GM18499 (cell line): ENCODE data around the gene HOXB7.

Experiments used
- ATAC-seq: cut with Tn5 transposase; IDR thresholded peaks from one replicate; pipeline ENCODE4 v1.9.1; 2021; ENCODE audit warnings: moderate number of reproducible peaks; ENCODE audit not compliant: insufficient read depth, unreplicated experiment

Gene HOXB7

GRCh38 chr17:48624544-48625494, 14.0 kb upstream of the HOXB7 start:
- no peak for ATAC-seq

GRCh38 chr17:48624118-48624517, 13.3 kb upstream of the HOXB7 start:
- no peak for ATAC-seq

DNA sequence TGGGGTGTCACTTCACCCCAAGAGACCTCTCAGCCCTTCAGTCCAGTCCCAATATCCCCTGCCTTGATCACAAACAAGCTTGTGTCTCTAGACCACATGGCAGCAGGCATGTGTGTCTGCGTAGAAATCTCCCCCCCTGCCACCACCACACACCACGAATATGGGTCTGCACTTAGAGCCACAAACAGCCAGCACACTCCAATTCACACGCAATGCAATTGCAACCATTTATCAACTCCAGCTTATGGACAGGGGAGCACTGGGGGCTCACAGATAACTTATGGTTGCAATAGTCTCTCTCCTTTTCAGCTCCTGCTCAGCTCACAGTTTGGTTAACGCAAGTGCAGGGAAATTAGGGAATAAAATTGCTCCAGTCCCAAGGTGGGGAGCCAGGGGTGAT, 12.8 kb upstream of the HOXB7 start:
- no peak for ATAC-seq

- no peak for ATAC-seq
Observed at GRCh38 chr17:48622857-48623256, 12.0 kb upstream of the HOXB7 start.

DNA sequence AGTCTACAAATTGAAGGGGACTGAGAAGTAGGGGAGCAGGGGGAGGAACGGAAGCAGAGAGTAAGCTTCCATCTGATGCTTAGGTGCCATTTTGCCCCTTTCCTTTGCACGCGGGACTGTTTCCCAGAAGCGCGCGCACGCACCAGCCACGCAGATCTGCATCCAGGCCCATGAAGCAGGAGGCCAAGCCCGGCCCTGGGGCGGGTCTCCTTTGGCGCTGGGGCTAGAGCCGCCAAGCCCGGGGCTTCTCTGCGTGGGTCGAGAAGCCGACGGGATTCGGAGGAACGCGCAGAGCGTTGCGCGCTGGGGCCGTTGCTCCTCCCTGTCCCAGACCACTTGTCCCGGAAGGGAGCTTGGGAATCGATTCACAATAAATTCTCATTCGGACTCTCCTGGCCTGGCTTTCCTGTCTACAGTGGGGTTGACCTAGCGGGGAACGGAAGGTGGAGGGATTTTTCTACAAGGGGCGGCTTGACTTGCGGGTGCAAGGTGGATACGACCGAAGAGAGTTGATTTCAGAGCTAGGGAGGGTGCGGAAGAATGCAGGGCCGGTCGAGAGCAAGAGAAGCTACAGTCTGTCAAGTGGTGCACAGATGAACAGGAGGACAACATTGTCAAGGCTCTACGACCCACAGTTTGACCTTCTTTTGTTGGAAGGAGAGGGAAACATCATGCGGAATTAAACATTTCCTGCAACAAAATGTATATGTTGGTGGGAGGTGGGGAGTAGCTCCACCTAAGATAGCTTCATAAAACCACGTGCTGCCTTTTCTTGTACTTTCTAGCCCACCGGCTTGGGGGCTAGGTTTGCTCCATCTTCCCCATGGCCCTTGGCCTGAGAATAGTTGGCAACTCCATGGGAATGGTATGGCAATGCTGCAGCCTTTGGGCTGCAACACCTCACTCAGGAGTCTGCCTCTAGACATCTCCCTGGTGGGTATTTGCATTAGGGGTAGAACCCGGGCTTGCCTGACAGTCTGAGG, 10.9 kb upstream of the HOXB7 start:
- no peak for ATAC-seq

DNA sequence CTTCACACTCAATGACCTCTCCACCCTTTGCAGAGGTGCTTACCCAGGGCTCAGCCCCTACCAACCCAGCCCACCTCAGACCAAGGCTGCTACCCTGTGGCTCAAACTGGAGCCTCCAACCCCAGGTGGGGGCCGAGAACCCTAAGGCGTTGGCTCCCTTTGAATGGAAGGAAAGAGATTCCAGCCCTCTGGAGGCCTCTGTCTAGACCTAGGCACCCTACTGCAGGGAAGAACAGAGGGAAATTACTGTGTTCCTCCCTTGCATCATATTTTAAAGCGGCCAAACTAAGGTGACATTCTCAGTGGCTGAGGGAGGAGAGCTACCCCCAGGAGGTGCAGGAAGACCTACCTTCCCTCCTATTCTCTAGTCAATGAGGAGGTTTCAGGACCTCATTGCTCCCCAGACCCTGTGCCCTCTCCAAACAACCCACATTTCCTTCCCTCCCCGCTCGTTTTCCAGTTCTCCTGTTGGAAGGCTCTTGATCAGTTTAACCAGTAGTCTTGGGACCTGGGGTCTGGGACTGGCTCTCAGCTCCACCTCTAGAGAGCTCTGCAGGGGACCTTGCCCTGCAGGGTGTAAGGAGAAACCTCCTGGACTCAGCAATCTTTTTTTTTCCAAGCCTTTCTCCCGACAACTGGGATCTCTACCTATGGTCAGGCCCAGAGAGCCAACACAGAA, 9.8 kb upstream of the HOXB7 start:
- no peak for ATAC-seq

GRCh38 chr17:48619826-48620449, 9.1 kb upstream of the HOXB7 start:
- ATAC-seq, result no peak

GRCh38 chr17:48618256-48618896, 7.6 kb upstream of the HOXB7 start:
- no peak for ATAC-seq

- no peak for ATAC-seq
Observed at GRCh38 chr17:48617471-48618255, 6.8 kb upstream of the HOXB7 start.

DNA sequence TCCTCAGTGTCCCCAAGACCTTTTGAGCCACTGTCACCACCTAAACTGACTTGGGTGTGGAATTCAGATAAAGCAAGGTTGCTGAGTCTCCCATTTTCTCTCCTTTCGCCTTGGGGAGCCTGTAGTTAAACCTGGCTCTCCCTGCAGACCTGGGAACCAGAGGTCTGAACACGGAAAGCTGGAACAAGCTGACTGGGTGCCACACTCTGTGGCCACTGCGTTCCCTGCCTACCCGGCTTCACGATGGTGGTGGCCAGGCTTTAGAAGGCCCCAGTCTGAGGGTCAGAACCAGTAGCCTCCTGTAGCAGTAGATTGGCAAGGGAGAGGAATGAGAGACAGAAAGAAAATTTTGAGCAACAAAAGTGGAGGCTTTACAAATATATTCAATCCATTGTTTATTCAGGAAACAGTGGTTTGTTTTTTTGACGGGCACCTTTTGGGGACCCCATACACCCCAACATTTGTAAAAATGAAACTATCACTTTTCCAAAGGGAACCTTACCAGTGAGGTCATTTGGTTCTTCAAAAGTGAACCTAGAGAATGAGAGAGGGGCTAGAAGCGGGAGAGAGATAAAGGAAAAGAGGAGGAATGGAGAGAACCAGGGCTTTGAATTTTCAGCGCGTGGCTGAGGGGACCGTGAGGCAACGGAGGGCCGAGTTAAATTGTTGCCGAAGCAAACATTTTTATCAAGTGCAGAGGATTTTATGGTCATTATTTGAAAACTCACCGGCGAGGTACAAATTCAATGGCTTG, 6.1 kb upstream of the HOXB7 start:
- ATAC-seq, result no peak

GRCh38 chr17:48615963-48616716, 5.3 kb upstream of the HOXB7 start:
- no peak for ATAC-seq

- ATAC-seq, result no peak
Observed at GRCh38 chr17:48615047-48615962, 4.5 kb upstream of the HOXB7 start, which contains the start of gene HOXB8. HOXB8 (minus strand) TSS chr17:48615292; CDS start chr17:48614704, 588 bp downstream.

DNA sequence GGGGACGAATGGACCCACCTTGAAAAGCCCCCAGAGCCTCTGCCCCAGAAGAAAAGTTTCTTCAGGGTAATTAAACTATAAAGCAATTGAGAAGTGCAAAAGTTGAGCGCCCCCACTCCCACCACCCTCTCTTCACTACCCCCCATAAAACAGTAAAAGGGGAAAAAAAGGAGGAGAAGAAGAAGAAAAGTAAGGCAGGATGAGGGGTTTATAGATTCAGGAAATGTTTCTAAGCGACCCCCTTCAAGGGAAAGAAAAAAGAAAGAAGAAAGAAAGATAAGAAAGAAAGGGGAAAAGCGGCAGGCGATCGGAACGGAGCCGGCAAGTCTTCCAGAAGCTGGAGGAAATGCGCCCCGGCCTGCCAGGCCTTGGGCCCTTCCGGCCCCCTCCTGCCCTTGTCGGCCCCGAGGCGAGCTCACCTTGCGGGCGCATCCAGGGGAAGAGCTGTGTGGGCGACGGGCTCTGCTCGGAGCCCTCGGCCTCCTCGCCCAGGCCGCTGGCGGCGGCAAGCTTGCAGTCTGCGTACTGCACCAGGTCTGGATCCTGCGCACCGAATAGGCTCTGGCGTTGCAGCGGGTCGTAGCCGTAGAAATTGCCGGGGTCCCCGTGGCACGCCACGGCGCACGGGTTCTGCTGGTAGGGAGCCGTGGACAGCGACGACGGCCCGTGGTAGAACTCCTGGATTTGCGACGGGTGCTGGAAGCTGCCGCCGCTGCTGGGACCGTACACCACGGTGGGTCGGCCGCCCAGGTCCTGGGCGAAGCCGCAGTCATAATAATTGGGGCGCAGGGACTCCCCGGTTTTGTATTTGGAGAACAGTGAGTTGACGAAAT, 3.3 kb upstream of the HOXB7 start:
- ATAC-seq, result no peak

GRCh38 chr17:48612854-48613691, 2.3 kb upstream of the HOXB7 start:
- ATAC-seq, result no peak
